DMS 273 treated with DMSO at 0.1 percent for 48 hours (cell line): ENCODE data around the gene OR52E2.
"Not testable (repeated sequence)": the region's sequence is repeated elsewhere in the genome, so short reads cannot be mapped to it uniquely, and the experiment has no call there.

Source experiments
- DNase-seq: peaks from one replicate; lab custom pipeline; 2025; lab: John Stamatoyannopoulos, UW

Gene OR52E2

GRCh38 chr11:5059391-5059790, at the start of gene OR52E2:
TSS of gene OR52E2 (minus strand) at chr11:5059627. CDS start at chr11:5059627, 0 bp downstream.
- DNase-seq: no peak

DNA sequence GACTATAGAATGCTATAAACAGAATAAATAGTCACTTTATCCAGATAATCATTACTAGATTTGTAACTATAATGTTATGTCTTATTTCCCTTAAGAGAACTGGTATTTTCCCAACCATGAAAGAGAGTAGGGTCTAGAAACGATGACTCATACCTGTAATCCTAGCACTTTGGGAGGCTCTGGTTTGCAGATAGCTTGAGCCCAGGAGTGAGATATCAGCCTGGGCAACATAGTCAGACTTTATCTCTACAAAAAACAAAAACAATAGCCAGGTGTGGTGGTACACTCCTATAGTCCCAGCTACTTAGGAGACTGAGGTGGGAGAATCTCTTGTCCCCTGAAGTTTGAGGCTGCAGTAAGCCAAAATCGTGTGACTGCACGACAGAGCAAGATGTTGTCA, 47.9 kb upstream of the OR52E2 start:
- no peak for DNase-seq

DNA sequence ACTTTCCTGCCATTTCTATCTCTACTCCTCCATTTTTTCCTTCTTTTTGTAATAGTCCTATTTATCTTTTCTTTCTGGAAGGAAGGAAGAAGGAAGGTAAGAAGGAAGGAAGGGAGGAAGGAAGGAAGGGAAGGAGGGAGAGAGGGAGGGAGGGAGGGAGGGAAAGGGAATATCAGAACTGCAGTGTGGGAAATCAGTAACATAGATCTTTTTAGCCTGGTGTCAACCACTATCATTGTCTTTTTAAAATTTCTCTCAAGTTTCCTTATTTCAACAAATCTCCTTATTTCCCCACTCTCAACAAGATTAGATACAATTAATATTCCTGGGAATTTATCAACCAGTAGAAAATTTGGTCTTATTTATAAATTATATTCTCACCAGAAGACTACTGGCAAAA, 43.6 kb upstream of the OR52E2 start:
- no peak for DNase-seq

GRCh38 chr11:5102246-5102645, 42.8 kb upstream of the OR52E2 start:
- no peak for DNase-seq

GRCh38 chr11:5096011-5096410, 36.6 kb upstream of the OR52E2 start:
- DNase-seq: no peak

DNA sequence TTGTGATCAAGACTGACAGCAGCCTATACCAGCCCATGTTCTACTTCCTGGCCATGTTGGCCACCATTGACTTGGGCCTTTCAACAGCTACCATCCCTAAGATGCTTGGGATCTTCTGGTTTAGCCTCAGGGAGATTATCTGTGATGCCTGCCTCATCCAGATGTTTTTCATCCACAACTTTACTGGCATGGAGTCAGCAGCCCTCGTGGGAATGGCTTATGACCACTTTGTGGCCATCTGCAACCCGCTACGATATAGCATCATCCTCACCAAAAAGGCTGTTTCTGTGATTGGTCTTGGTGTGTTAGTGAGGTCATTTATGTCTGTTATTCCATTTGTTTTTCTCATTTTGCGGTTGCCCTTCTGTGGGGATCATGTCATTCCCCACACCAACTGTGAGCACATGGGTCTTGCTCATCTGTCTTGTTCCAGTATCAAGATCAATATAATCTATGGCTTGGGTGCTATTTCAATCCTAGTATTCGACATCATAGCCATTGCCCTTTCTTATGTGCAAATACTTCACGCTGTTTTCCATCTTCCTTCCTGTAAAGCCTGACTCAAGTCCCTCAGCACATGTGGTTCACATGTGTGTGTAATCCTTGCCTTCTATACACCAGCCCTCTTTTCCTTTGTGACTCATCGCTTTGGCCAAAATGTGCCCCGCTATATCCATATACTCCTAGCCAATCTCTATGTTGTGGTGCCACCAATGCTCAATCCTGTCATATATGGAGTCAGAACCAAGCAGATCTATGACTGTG, 33.6 kb upstream of the OR52E2 start:
- no peak for DNase-seq

DNA sequence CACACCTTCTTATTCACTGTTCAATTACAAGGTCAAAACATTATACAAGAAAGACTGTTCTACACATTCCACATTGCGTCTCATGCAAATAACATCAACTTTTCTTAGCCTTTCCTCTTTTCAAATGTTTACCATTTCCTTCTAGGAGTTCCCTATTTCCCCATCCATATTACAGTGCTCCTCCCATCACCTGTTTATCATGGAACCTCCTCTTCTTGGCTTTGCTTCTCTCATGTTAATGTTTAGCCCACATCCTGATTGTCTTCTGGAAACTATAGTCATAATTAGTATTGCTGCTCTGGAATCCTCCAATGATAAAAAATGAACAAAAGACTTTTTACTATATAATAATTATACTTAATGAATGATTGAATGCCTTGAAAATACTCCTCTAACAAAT, 31.2 kb upstream of the OR52E2 start:
- no peak for DNase-seq

DNA sequence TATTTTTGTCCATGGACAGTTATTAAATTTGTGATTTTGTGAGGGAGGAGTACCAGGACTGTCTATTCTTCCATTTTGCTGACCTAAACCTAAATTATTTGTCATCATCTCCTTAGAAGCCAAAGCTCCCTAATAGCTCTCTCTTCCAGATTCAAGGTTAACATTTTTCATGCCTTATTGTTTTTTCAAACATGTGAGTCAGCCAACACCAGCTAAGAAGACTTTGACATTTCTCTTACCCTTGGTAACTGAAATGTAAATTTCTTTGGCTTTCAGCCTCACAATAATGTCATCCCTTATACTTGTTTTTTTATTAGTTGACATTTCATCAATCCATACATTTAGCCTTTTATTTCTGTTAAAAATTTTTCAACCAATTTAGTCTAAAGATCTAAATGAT, 29.1 kb upstream of the OR52E2 start:
- no peak for DNase-seq

DNA sequence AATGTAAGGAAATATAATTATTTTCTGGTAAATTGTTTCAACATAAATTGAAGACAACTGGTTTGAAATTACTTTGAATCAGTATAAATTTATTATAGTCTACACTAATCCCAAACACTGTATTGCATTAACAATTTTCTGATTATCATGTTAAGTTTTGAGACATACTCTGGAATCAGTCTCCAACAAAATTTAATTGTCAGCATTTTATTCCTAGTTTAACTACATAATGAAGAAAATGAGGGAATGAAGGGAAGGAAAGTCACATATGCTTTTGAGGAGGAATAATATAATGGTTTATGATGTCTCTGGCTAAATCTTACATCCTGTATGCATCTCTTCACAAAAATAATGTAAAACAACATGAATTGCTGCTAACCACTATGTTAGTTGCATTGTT, 24.2 kb upstream of the OR52E2 start:
- DNase-seq: no peak

DNA sequence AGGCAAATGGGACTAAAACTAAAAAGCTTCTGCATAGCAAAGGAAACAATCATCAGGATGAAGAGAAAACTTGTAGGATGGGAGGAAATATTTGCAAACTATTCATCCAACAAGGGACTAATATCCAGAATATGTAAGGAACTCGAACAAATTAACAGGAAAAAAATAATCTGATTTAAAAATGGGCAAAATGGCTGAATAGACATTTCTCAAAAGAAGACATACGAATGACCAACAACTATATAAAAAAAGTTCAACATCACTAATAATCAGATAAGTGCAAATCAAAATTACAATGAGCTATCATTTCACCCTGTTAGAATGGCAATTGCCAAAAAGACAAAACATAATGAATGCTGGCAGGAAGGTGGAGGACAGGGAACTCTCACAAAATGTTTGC, 22.0 kb upstream of the OR52E2 start:
- DNase-seq: no peak

GRCh38 chr11:5071799-5072198, 12.4 kb upstream of the OR52E2 start:
- no peak for DNase-seq

GRCh38 chr11:5069272-5069671, 9.8 kb upstream of the OR52E2 start, which contains the start of gene OR52E1:
TSS of gene OR52E1 (plus strand) at chr11:5069572.
- no peak for DNase-seq

DNA sequence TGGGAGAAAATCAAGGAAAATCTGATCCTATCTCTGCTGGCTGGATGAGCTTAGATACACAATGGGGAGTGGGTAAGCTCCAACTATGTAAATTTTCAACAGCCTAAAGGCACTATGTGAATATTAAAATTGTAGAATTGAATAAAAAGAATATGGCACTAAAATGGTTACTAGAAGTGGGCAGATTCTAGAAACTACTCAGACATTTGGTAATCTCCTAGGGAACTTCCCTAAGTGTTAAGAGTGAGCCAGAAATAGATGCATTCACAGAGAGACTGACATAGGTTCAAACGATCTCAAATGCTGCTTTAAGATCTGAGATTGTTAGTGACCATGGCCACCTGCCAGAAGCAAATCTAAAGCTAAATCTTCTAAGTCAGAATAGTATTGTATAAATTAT, 5.6 kb upstream of the OR52E2 start:
- no peak for DNase-seq

GRCh38 chr11:5058679-5059078, 748 bp downstream of the OR52E2 start:
- DNase-seq: not testable (repeated sequence)

GRCh38 chr11:5046754-5047330, 12.6 kb downstream of the OR52E2 start:
- DNase-seq: no peak

- DNase-seq: no peak
Observed at GRCh38 chr11:5046226-5046625, 13.2 kb downstream of the OR52E2 start, which contains the start of gene OR52J3. TSS of gene OR52J3 (plus strand) at chr11:5046526. CDS start at chr11:5046526, 0 bp downstream.

DNA sequence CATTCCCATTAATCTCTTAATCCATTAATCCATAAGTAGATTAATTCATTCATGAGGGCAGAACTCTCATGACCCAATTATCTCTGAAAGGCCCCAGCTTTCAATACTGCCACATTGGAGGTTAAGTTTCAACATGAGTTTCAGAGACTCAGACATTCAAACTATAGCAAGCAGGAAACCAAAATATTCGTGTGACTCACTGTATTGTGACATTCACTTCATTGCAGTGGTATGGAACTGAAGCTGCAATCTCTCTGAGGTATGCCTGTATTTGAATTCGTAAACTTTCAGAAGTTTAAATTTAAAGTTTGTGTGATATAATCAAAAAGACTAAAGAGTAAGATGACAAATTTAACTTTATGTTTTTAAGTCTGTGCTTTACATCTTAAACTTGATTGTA, 16.0 kb downstream of the OR52E2 start:
- DNase-seq: no peak

- no peak for DNase-seq
Observed at GRCh38 chr11:5042091-5042490, 17.3 kb downstream of the OR52E2 start.

GRCh38 chr11:5040876-5041275, 18.6 kb downstream of the OR52E2 start:
- DNase-seq: no peak

DNA sequence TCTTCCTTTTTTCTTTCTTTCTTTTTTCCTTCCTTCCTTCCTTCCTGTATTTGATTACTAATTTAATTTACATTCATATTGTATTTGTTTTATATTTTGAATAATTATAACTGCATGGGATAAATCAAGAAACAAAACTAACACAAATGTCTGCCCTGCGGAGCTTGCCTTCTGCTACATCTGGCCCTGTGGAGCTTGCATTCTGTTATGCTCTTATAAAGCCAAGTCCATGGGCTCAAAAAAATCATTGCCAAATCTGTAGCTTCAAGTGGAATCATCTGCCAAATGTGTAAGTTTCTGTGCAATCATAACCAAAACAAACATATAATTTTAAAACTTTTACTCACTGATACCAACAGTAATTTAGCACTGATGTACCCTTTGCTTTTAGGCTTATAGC, 21.1 kb downstream of the OR52E2 start:
- DNase-seq: no peak

DNA sequence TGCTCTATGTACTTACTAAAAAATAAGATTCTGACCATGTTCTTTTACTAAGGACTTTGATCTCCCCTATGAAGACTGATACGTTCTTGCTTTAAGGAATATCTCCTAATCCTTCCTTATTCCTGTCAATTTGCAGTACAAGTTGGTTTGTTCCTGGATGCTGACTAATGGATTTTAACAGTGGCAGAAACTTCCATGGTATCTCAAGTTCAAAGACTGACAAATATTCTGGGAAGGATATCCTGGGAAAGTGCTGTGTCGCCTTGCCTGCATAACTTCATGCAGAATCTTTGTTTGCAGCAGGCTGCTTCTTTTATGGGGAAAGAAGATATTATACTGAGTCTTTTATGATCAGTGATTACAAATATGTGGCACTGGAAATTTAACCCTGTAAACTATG, 21.5 kb downstream of the OR52E2 start:
- DNase-seq: no peak

DNA sequence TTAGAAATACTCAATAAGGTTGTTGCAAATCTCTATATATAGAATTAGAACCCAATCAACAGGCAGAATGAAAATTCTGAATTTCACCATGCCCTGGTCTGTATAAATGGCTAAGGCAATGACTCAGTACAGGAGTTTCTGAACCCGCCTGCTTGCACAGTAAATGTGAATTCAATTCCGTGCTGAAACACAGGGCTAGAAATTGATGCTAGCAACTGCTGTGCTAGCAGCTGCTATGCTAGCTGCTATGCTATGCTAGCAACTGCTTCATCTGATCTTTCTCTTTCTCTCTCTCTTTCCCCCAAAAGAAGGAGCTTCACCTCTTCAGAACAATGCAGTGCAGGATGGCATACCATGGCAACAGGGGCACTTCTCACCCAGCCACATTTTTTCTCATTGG, 22.8 kb downstream of the OR52E2 start:
- DNase-seq: no peak

DNA sequence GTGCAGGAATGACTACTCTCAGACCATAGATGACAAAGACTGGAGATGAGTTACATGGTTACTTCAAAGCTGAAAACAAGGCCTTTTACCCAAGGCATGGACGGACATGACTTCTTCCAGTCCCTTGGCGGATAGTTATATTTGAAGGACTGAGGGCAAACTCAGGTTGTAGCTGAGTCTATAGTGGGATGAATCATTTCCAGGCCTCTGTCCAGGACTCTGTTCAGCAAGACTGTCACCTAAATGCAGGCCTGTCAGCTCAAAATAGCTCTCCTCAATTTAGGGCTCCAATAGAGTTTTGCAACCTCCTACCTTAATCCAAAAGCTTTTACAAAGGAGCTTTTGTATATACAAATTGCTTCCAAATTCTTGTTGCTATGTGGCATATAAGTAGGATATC, 37.4 kb downstream of the OR52E2 start:
- no peak for DNase-seq

DNA sequence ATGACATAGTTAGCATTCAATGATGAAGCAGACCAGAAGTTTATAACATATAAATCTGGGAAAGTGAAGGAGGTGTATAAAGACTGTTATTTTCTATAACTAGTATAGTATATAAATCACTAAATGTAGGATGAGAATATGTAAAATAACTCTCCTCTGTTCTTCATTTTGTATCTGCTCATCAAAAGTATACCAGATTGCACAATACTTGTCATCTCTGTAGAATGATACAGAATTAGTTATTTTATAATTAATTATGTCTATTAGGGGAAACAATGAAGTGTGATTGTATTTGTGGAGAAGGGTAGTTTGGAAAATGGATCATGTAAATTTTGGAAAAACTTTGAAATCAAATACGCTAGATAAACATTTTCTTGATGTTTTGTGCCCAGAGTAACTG, 46.4 kb downstream of the OR52E2 start:
- no peak for DNase-seq
